ENCODE measurements around the gene LIMK2. TPM values are rescaled to one million over a fixed set of nuclear protein-coding genes. Genes with fewer than 3 reads are reported as not detected.
"Not testable (repeated sequence)": the region's sequence is repeated elsewhere in the genome, so short reads cannot be mapped to it uniquely, and the experiment has no call there.

LIMK2 gene
- total and polyA plus RNA-seq, 10 of the 15 experiments (the other 5 are each of a cell fraction or from before 2014, with no cell fraction given), result 2.9 to 40.4 (median 26.7) TPM

- FAIRE-seq; H3K9ac ChIP-seq (ENCODE audit: control insufficient read depth, insufficient read depth, low read length); H4K20me1 ChIP-seq (ENCODE audit: control insufficient read depth, insufficient read depth); H3K4me2 ChIP-seq (ENCODE audit: control insufficient read depth, insufficient read depth); H3K79me2 ChIP-seq (ENCODE audit: control insufficient read depth, insufficient read depth, low read length); H3K9me3 ChIP-seq (replicated peaks; ENCODE audit: control insufficient read depth, insufficient read depth, low read length); H3K27ac ChIP-seq (ENCODE audit: control insufficient read depth, insufficient read depth); BruUV-seq (replicated peaks); ATAC-seq; H3K4me3 ChIP-seq; H3K4me1 ChIP-seq (ENCODE audit: control insufficient read depth, insufficient read depth, low read length); H3K36me3 ChIP-seq (ENCODE audit: control insufficient read depth in 2 of 2, insufficient read depth in 2 of 2, low read length in 1 of 2); H3K27me3 ChIP-seq (replicated peaks in 1 of 2; ENCODE audit: control insufficient read depth in 2 of 2, insufficient read depth in 2 of 2, low read length in 1 of 2); H2AFZ ChIP-seq (ENCODE audit: control insufficient read depth, low read depth, low read length); in situ Hi-C loops (cut with MboI); DNase-seq (ENCODE audit: low read depth, low spot score): not testable (repeated sequence)
- 100% methylated on average over 1 of the region's 1 CpG for WGBS (ENCODE audit: insufficient coverage, insufficient replicate concordance, low lambda C conversion rate, missing lambda C conversion rate)
- ChIA-PET CTCF (interaction anchor here (0.6 to 5.4 kb wide), 17 partner anchors 8 to 183 kb away, joined by 3 to 91 read pairs (median 5); partner anchors contain the start of genes LIMK2, PIK3IP1 and RNF185), SMC1A (ENCODE audit: uncharacterized antibody, unreplicated experiment) (interaction anchor here (1.1 to 3.3 kb wide), 5 partner anchors 17 to 206 kb away, joined by 3 to 11 read pairs (median 9); partner anchors contain the start of genes PIK3IP1 and SELENOM), RAD21 (ENCODE audit: unreplicated experiment) (interaction anchor here (0.9 to 1.2 kb wide), 2 partner anchors 13 to 22 kb away, joined by 4 to 7 read pairs; partner anchors contain the start of gene PIK3IP1), POLR2A (interaction anchor here (0.6 kb wide), 1 partner anchor 155 kb away, joined by 3 read pairs; no protein-coding TSS in a partner anchor)
- intact Hi-C loops (cut with micrococcal nuclease; ENCODE audit: unreplicated experiment), result loop anchor here (5.0 kb wide), 1 partner anchor 227 kb away; no protein-coding TSS in a partner anchor
Observed at GRCh38 chr22:31314220-31314619, 102.1 kb downstream of the LIMK2 start.

GRCh38 chr22:31321421-31321820 lies 109.3 kb downstream of the LIMK2 start:
- ChIA-PET SMC1A (ENCODE audit: uncharacterized antibody, unreplicated experiment) (interaction anchor here (1.1 to 1.3 kb wide), 2 partner anchors 8 to 31 kb away, joined by 3 read pairs; no protein-coding TSS in a partner anchor), RAD21 (ENCODE audit: unreplicated experiment) (no interaction called here), CTCF (interaction anchor here (0.9 to 1.5 kb wide), 3 partner anchors 8 to 36 kb away, joined by 3 to 8 read pairs (median 3); no protein-coding TSS in a partner anchor), POLR2A (interaction anchor here (0.6 kb wide), 1 partner anchor 740 kb away, joined by 3 read pairs; no protein-coding TSS in a partner anchor)
- H3K4me3 ChIP-seq, result no peak overlapping the region
- BruUV-seq (replicated peaks), result no TSS peak
- no peaks in the 10 kb centered on the region for H3K27me3 ChIP-seq (replicated peaks in 1 of 2; ENCODE audit: control insufficient read depth in 2 of 2, insufficient read depth in 2 of 2, low read length in 1 of 2)
- H3K27ac ChIP-seq (ENCODE audit: control insufficient read depth, insufficient read depth), result no peak overlapping the region
- DNase-seq (ENCODE audit: low read depth, low spot score) (no peak), ATAC-seq (no peak), FAIRE-seq (no peak)
- H2AFZ ChIP-seq (ENCODE audit: control insufficient read depth, low read depth, low read length), result no peak overlapping the region
- peaks cover 5 to 9% of the 10 kb centered on the region in 2 experiments; a peak in 3 of 4 replicates for H3K36me3 ChIP-seq (ENCODE audit: control insufficient read depth in 2 of 2, insufficient read depth in 2 of 2, low read length in 1 of 2)
- H3K4me1 ChIP-seq (ENCODE audit: control insufficient read depth, insufficient read depth, low read length), result no peaks in the 10 kb centered on the region
- 86% methylated on average over 4 of the region's 4 CpGs for WGBS (ENCODE audit: insufficient coverage, insufficient replicate concordance, low lambda C conversion rate, missing lambda C conversion rate)
- in situ Hi-C loops (cut with MboI), result no loop called here
- H3K4me2 ChIP-seq (ENCODE audit: control insufficient read depth, insufficient read depth), result no peak overlapping the region
- no peaks in the 10 kb centered on the region for H3K9me3 ChIP-seq (replicated peaks; ENCODE audit: control insufficient read depth, insufficient read depth, low read length)
- intact Hi-C loops (cut with micrococcal nuclease; ENCODE audit: unreplicated experiment), result no loop called here
- no peak overlapping the region for H3K9ac ChIP-seq (ENCODE audit: control insufficient read depth, insufficient read depth, low read length)
- H3K79me2 ChIP-seq (ENCODE audit: control insufficient read depth, insufficient read depth, low read length), result no peaks in the 10 kb centered on the region
- no peaks in the 10 kb centered on the region for H4K20me1 ChIP-seq (ENCODE audit: control insufficient read depth, insufficient read depth)
- TF ChIP-seq EGR1 (IDR thresholded peaks at IDR 0.05; ENCODE audit: borderline replicate concordance in 1 of 2, low read depth in 2 of 2, low read length in 2 of 2) (no peak), SIN3A (IDR thresholded peaks at IDR 0.05; ENCODE audit: low read depth, low read length) (no peak), POLR2AphosphoS5 (IDR thresholded peaks at IDR 0.05; ENCODE audit: low read length) (no peak), IRF4 (IDR thresholded peaks at IDR 0.05; ENCODE audit: low read depth, low read length) (no peak), TCF3 (IDR thresholded peaks at IDR 0.05; ENCODE audit: borderline replicate concordance, insufficient read depth, low read depth, low read length) (no peak), MYC (IDR thresholded peaks at IDR 0.05; ENCODE audit: insufficient read depth, insufficient read length, insufficient replicate concordance, low read length, severe bottlenecking) (no peak), ATF7 (IDR thresholded peaks at IDR 0.05; ENCODE audit: low read depth) (no peak), HCFC1 (IDR thresholded peaks at IDR 0.05; ENCODE audit: low read length) (no peak), SREBF1 (IDR thresholded peaks at IDR 0.05; ENCODE audit: low read length) (no peak), CBFB (IDR thresholded peaks at IDR 0.05; ENCODE audit: low read depth) (no peak), KAT2A (conservative IDR thresholded peaks at IDR 0.05; ENCODE audit: control insufficient read depth, low read depth, low read length) (no peak), NR2C1 (IDR thresholded peaks at IDR 0.05) (no peak), ZBTB11 (CRISPR knock-in tag; IDR thresholded peaks at IDR 0.05) (no peak), ZSCAN29 (IDR thresholded peaks at IDR 0.05) (no peak), BRCA1 (IDR thresholded peaks at IDR 0.05; ENCODE audit: low read depth, low read length) (no peak)

Data from GM12878 (cell line).